ENCODE data around the gene FUT2.
A peak's percentile ranks its signal among the peaks of the same experiment; 100 is the strongest.

FUT2 gene

GRCh38 chr19:48702701-48703100 lies 6.9 kb downstream of the FUT2 start:
- TF ChIP-seq CTCF (conservative IDR thresholded peaks at IDR 0.05; ENCODE audit: control insufficient read depth, insufficient read depth, low read depth, low read length) = no peak
- H3K4me3 ChIP-seq (ENCODE audit: control insufficient read depth, low read depth, low read length) = no peak overlapping the region
- no peak for DNase-seq (ENCODE audit: low read depth)

- no peak for TF ChIP-seq CTCF (conservative IDR thresholded peaks at IDR 0.05; ENCODE audit: control insufficient read depth, insufficient read depth, low read depth, low read length)
- no peak for DNase-seq (ENCODE audit: low read depth)
- no peak overlapping the region for H3K4me3 ChIP-seq (ENCODE audit: control insufficient read depth, low read depth, low read length)
Measured at GRCh38 chr19:48703316-48703715, 7.5 kb downstream of the FUT2 start.

GRCh38 chr19:48705431-48705830 lies 9.7 kb downstream of the FUT2 start:
- DNase-seq (ENCODE audit: low read depth) = no peak
- TF ChIP-seq CTCF (conservative IDR thresholded peaks at IDR 0.05; ENCODE audit: control insufficient read depth, insufficient read depth, low read depth, low read length) = no peak
- no peak overlapping the region for H3K4me3 ChIP-seq (ENCODE audit: control insufficient read depth, low read depth, low read length)

GRCh38 chr19:48708471-48708870 lies 12.7 kb downstream of the FUT2 start:
- DNase-seq (ENCODE audit: low read depth) = no peak
- no peak for TF ChIP-seq CTCF (conservative IDR thresholded peaks at IDR 0.05; ENCODE audit: control insufficient read depth, insufficient read depth, low read depth, low read length)
- H3K4me3 ChIP-seq (ENCODE audit: control insufficient read depth, low read depth, low read length) = no peak overlapping the region

- no peak for DNase-seq (ENCODE audit: low read depth)
- H3K4me3 ChIP-seq (ENCODE audit: control insufficient read depth, low read depth, low read length) = no peak overlapping the region
- TF ChIP-seq CTCF (conservative IDR thresholded peaks at IDR 0.05; ENCODE audit: control insufficient read depth, insufficient read depth, low read depth, low read length) = no peak
Measured at GRCh38 chr19:48711106-48711662, 15.4 kb downstream of the FUT2 start.

- no peak for DNase-seq (ENCODE audit: low read depth)
- peak; percentile 24 for TF ChIP-seq CTCF (conservative IDR thresholded peaks at IDR 0.05; ENCODE audit: control insufficient read depth, insufficient read depth, low read depth, low read length)
- H3K4me3 ChIP-seq (ENCODE audit: control insufficient read depth, low read depth, low read length) = peak overlapping the region; percentile 73
Measured at GRCh38 chr19:48713041-48713863, 17.5 kb downstream of the FUT2 start.
